M059J (cell line): ENCODE data around the gene VEPH1. TPM values are rescaled to one million over a fixed set of nuclear protein-coding genes. Genes with fewer than 3 reads are reported as not detected.
A peak's percentile ranks its signal among the peaks of the same experiment; 100 is the strongest.

Experiments
- DNase-seq: peaks from one replicate; pipeline ENCODE4 v3.0.0-alpha.2; 2012; ENCODE audit warnings: low read depth
- total RNA-seq: library from RNA; depleted of rRNA; stranded (reverse); fragments of >200 nt; shearing (Covaris generic); gene quantifications from 2 replicates; pipeline ENCODE4 v1.2.3, GENCODE V29; 2014

VEPH1 gene
- total RNA-seq, 1 experiment from 2014 or later: 58.0 TPM

GRCh38 chr3:157388976-157389375 lies 114.2 kb downstream of the VEPH1 start:
- peak; percentile 27 for DNase-seq

DNA sequence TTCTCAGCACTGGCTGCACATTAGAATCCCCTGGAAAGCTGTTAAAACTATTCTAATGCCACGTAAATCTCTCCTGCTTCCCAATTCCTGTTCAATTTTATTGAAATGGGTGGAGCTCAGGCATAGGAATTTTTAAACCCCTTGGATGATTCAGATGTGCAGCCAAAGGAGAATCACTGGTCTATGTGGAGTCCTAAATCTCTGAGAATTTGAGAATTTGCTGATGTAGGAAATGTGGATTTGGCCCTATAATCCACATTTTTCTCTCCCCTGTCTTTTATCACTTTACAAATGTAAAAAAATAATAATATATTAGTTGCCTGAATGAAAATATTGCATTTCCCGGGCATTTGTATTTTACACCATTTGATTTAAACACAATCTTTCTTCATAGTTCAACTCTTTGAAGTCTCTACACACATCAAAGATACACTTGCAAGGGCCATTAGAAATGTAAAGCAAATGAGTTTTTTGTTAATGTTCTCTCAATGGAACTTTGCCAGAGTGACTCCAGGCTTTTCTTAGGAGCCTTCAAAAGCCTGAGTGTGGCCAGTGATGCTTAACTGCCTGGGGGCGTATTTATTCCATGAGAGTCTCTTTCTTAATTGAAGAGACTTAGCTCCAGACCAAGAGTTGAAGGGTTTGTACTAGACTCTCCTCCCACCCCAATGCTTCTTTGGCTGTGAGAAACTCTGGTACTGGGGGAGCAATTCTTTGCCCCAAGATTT lies 115.3 kb downstream of the VEPH1 start:
- peak; percentile 88 for DNase-seq

GRCh38 chr3:157384491-157384890 lies 118.7 kb downstream of the VEPH1 start:
- no peak for DNase-seq

- DNase-seq: no peak
Measured at GRCh38 chr3:157384031-157384430, 119.2 kb downstream of the VEPH1 start.

- DNase-seq: no peak
Measured at GRCh38 chr3:157381606-157382005, 121.6 kb downstream of the VEPH1 start.

GRCh38 chr3:157379525-157380140 lies 123.6 kb downstream of the VEPH1 start:
- no peak for DNase-seq

GRCh38 chr3:157376603-157377300 lies 126.5 kb downstream of the VEPH1 start:
- DNase-seq: no peak

- no peak for DNase-seq
Measured at GRCh38 chr3:157375342-157375986, 127.8 kb downstream of the VEPH1 start.

DNA sequence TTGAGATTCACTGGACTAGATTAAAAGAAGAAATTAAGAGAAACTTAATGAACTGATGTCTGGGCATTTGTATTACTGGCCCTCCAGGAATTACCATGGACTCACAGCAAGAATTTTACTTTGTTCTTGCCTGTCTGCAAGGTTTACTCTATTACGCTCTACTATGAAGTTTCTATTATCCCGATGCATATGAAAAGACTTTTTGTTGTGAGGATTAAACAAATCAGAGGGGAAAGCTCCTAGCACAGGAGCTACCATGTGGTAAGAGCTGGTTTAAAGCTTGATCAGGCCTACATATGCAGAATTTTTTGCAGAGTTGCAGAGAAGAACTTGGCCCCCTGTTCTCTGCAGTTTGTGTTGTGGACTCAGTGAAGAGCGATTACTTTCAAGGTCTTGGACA lies 128.3 kb downstream of the VEPH1 start:
- no peak for DNase-seq

GRCh38 chr3:157373783-157374182 lies 129.4 kb downstream of the VEPH1 start:
- DNase-seq: no peak

DNA sequence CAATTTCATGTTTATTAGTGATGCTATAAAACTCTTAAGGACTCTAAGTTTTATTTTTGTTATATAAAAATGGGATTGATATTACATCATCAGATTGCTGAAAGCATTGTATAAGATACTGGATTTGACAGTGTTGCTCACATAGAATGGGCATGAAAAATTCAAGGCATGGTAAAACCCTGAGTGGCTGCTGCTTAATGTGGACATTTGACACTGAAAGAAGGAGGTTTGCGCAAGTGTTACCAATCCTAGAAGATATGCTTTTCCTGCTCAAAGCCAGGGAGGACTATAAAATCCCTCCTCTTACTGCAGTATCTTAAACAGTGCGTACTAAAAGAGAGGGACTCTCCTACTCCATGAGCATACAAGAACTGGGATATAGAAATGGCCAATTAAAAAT lies 132.3 kb downstream of the VEPH1 start:
- DNase-seq: no peak

- DNase-seq: no peak
Measured at GRCh38 chr3:157369727-157370421, 133.3 kb downstream of the VEPH1 start.

DNA sequence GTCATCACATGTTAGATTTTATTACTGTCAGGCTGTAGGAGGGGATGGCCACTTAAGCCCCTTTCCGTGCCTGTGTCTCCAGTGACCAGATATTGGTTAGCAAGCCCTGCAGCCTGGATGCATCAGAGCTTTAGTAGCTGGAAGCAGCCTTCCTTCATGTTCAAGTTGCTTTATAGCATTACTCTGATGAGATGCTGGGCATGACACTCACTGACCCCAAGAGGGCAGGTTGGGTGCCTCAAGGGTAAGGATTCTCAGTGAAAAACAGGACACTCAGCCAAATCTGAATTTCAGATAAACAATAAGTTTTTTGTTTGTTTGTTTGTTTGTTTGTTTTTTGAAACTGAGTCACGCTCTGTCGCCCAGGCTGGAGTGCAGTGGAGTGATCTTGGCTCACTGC lies 135.0 kb downstream of the VEPH1 start:
- DNase-seq: no peak

GRCh38 chr3:157363393-157363792 lies 139.8 kb downstream of the VEPH1 start:
- DNase-seq: no peak

GRCh38 chr3:157362348-157362747 lies 140.9 kb downstream of the VEPH1 start:
- no peak for DNase-seq

DNA sequence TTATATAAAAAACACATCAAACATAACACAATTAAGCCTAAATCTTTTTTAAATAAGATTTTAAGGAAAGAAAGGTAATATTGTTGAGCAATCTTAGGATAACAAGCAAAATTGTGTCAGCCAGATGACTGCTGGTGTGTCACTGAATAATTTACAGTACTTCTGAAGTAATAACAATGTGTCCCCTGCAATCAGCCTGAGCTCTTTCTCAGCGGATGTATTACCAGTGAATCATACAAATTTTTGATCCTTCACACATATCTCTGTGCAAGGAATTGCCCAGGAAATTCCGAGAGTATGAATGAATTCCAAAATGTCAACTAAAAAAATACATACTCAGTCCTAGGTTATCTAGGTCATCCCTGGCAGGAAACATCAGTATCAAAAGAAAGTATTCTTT lies 143.2 kb downstream of the VEPH1 start:
- DNase-seq: peak; percentile 95

- DNase-seq: no peak
Measured at GRCh38 chr3:157356541-157356940, 146.7 kb downstream of the VEPH1 start.

DNA sequence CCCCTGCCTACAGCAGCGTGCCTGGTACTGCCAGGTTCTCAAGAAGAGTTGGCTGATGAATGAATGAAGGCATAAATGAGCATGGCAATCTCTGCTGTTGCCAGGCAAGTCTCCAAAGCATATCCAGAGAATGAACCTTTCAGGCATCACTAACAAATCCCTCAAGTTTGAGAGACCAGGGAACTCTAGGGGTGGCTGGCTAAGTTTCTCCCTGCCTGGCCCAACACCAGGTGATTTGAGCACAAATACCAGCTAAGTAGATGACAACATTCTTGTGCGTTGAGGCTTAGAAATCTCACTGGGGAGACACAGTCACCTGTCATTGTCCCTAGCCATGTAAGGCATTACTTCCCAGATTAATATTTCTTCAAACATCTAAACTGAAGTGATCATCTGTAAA lies 147.9 kb downstream of the VEPH1 start:
- no peak for DNase-seq

DNA sequence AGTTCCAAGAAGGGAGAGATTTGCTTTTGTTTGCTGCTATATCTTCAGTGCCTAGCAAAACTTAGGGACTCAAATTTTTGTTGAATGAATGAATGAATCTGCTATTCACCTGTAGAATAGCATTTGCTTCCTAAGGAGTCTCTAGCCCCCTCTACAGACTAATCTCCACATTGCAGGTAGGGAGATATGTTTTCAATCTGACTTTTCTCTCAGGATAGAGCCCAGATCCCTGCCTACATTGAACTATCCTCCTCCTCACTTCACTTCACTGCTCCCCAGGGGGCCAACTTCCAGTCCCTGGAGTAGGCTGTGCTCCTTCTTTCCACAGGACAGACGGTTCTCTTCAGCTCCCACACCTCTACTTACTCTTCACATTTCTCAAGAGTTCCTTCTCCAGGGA lies 148.5 kb downstream of the VEPH1 start:
- DNase-seq: peak; percentile 45

DNA sequence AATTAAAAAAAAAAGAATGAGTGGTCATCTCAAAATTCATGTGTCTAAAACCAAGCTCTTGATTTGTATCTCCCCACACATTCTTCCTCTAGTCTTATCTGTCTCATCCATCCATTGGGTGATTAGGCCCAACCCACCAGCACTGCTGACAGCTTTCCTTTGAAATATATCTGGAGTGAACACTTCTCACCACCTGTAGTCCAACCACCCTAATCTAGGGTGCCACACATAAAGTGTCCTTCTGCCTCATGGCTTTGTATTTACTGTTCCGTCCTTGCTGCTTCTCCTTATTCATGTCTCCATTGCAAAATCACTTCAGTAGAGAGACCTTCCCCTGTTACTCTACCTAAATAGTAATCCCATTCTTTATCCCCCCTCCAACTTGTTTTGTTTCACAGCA lies 149.0 kb downstream of the VEPH1 start:
- DNase-seq: no peak

- no peak for DNase-seq
Measured at GRCh38 chr3:157353652-157354051, 149.6 kb downstream of the VEPH1 start.

GRCh38 chr3:157351981-157352380 lies 151.2 kb downstream of the VEPH1 start:
- no peak for DNase-seq
